Stimulated activated CD4-positive, alpha-beta T cell treated with anti-CD3 and anti-CD28 coated beads, Interleukin-4, amount 100 ng/mL, for 4 hours (primary cell): ENCODE data around the gene RAB3IP.
"Not testable (repeated sequence)": the region's sequence is repeated elsewhere in the genome, so short reads cannot be mapped to it uniquely, and the experiment has no call there.

Experiments
- DNase-seq, 2 experiments: peaks; one replicate each; pipeline ENCODE4 v3.0.0-alpha.2; 2020

RAB3IP gene

DNA sequence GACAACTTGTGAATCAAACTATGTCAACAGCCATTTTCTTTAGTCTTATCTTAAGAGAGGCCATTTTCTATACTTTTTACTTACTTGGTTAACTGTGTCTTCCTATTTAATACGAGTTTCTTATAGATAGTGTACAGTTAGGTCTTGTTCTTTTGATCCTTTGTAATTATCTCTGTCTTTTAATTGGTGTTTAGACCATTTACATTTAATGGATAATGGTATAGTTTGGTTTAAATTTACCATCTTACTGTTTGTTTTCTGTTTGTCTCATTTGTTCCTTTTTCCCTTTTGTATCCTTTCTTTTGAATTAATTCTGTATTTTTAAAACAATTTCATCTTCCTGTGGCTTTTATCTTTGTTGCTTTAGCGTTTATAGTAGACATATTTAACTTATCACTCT lies 19.4 kb downstream of the RAB3IP start:
- DNase-seq, result no peak

DNA sequence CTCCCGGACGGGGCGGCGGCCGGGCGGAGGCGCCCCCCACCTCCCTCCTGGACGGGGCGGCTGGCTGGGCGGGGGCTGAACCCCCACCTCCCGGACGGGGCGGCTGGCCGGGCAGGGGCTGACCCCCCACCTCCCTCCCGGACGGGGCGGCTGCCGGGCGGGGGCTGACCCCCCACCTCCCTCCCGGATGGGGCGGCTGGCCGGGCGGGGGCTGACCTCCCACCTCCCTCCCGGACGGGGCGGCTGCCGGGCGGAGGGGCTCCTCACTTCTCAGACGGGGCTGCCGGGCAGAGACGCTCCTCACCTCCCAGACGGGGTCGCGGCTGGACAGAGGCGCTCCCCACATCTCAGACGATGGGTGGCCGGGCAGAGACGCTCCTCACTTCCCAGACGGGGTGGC lies 20.9 kb downstream of the RAB3IP start:
- not testable (repeated sequence) for DNase-seq

DNA sequence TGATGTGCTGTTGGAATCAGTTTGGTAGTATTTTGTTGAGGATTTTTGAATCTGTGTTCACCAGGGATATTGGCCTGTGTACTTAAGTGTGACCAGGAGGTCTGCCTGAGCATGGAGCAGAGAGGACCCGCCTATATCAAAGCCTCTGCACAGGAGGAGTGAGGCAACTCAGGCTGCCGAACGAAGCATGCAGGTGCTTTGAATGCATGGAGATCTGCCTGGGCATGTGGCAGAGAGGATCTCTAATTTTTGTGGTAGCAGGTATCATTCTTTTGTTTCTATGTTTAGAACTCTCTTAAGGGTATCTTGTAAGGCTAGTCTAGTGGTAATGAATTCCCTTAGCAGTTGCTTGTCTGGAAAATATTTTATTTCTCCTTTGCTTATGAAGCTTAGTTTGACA lies 26.9 kb downstream of the RAB3IP start:
- DNase-seq, result no peak

DNA sequence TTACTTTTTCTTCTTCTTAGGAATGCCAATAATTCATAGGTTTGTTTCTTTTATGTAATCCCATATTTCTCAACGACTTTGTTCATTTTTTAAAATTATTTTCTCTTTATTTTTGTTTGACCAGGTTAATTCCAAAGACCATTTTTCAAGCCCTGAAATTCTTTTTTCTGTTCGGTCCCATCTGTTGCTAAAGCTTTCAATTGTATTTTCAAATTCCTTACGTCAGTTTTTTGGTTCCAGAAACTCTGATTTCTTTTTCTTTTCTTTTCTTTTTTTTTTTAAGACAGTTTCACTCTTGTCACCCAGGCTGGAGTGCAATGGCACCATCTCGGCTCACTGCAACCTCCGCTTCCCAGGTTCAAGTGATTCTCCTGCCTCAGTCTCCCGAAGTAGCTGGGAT lies 27.6 kb downstream of the RAB3IP start:
- no peak for DNase-seq

DNA sequence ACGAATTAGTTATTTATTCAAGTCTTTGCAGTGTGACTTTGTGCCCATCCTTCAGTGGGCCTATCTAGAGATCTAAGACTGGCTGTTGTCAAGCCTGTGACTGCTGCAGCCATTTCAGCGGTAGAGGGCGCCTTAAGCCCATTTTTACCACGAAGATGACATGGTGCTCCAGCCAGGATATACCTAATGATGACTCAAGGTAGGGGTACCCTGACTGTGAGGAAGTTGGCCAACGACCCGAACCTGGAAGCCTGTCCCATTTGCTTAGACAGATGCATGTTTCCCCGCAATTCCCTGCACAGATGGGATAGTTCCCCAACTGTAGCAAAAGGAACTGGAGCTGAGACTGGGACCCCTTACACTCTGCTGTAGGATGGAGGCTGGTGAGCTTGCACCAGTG lies 41.3 kb downstream of the RAB3IP start:
- no peak for DNase-seq

DNA sequence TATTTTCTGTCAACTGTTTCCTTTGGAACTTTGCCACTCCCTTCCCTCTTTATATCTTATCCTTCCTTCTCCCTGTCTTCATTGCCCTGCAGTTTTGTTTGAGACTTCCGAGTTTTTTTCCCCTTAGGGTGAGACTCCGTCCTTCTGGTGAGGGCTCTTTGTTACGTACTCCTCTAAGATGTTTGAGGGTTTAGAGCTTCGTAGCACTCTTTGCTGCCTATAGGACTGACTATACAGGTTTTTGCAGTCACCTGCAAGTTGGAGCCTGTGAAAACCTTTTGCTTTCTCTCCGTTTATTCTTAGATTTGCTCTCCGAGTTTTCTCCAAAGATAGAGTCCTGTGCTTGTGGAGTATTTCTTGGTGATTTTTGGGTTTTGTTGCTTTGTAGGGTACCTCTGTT lies 44.7 kb downstream of the RAB3IP start:
- no peak for DNase-seq

DNA sequence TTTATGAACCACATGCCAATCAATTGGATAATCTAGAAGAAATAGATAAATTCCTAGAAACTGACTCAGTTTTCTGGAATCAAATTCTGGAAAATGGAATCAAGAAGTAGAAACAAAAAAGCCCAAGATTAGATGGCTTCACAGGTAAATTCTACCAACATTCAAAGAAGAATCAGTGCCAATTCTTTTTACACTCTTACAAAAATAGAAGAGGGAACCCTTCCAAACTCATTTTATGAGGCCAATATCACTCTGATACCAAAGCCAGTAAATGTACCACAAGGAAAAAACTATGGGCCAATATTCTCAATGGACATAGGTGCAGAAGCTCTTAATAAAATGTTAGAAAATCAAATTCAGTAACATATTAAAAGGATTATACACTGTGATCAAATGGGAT lies 50.7 kb downstream of the RAB3IP start:
- no peak for DNase-seq

DNA sequence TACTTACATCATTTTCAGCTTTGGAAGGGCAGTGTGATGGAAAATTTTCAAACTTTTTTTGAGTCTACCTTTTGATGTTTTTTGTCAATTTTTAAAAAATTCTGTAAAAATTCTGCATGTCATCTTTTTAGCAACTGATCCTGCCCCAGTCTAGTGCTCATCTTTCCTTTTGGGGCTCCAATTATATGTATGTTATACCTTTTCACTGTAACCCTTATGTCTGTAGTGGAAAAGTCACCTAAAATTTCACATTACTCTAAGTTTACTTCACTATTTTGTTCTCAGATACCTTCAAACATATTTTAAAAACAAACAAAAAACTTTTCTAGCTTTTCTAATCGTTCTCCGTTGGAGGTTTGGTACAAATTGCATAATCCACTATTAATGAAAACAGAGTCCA lies 53.9 kb downstream of the RAB3IP start:
- DNase-seq, result no peak

DNA sequence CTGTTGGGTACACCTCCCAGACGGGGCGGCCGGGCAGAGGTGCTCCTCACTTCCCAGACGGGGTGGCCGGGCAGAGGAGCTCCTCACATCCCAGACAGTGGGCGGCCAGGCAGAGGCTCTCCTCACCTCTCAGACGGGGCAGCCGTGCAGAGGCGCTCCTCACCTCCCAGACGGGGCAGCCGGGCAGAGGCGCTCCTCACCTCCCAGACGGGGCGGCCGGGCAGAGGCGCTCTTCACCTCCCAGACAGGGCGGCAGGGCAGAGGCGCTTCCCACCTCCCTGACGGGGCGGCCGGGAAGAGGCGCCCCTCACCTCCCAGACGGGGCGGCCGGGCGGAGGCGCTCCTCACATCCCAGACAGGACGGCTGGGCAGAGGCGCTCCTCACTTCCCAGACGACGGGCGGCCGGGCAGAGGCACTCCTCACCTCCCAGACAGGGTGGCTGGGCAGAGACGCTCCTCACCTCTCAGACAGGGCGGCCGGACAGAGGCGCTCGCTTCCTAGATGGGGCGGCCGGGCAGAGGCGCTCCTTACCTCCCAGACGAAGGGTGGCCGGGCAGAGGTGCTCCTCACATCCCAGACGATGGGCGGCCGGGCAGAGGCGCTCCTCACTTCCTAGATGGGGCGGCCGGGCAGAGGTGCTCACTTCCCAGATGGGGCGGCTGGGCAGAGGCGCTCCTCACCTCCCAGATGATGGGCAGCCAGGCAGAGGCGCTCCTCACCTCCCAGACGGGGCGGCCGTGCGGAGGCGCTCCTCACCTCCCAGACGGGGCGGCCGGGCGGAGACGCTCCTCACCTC lies 68.6 kb downstream of the RAB3IP start:
- not testable (repeated sequence) for DNase-seq

DNA sequence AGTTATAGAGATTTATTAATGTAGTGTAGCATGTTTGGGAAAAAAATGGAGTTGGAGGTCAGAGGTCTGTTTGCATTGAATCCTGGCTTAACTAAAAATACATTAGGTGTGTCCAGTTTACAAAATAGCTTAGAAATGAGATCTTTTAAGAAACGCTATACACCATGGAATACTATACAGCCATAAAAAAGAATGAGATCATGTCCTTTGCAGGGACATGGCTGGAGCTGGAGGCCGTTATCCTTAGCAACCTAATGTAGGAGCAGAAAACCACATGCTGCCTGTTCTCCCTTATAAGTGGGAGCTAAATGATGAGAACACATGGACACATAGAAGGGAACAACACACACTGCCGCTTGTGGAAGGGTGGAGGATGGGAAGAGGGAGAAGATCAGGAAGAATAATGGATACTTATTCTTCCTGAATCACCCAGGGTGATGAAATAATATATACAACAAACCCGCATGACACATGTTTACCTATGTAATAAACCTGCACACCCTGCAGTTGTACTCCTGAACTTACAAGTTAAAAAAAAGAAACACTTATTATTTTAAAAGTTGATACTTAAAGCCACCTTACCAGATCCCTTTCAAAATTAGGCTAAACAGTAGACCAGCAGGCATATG lies 72.3 kb downstream of the RAB3IP start:
- no peak for DNase-seq

DNA sequence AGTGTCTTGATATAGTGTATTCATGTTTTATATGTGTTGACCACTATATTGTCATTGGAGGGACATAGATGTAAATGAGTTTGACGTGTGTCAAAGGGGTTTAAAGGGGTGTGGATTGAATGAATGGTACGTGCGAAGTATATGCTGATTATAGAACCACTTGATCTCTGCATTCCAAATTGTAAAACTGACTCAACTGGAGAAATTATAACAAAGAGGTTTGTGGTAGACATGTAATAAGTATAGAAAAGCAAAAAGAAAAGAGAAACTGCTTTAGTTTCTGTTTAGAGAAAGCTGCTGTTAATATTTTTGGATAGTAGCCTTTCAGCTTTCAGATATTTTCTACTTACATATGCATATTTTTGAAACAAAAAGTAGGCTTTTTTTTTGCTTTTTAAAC lies 77.4 kb downstream of the RAB3IP start:
- DNase-seq, result no peak

DNA sequence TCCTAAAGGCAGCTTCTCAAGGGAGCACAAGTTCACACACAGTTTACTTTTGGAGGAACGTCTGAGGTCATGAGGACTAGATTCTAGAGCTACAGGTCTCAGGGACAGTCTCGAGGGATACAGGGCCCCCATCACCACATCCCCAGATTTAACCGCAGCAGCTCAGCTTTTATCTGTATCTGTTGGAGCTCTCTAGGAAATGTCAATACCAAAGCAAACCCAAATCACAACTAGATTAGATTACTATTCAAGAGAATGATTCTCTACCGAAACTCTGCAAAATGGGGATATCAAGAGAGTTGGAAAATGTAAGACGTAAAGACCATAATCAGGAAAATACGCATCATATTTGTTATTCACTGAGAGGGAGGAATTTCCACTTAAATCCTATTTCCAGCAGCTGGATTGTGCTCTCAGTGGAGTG lies 82.4 kb downstream of the RAB3IP start:
- no peak for DNase-seq

DNA sequence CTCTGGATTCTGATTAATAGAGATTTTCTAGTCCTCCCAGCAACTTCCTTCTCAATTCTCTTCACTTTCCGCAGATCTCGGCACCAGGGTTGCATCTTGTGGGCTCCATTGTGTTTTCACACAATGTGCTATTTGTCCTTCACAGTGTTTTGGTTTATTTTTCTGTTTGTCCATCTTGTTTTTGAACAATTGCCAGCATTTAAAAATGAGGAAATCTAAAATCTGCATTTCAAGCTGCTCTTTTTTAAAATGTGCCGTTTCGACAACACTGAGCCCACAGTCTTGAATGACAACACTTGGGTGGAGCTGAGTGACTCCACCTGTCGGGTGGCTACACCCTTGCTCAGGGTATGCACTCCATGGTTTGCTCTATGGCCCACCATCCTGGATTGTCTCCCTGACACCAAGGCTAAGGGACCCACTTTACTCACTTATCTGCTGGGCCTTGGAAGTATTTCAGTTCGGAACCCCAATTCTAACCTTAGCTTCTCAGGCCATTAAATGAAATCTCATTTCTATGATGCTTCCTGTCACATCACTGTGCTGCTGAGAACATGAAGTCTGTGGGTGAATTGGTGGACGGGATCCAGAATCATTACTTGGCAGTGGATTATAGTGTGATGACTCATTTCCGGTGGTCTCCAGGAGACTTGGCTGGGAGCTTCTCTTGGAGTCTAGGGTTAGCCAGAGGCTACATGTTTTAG lies 82.9 kb downstream of the RAB3IP start:
- DNase-seq, result no peak

DNA sequence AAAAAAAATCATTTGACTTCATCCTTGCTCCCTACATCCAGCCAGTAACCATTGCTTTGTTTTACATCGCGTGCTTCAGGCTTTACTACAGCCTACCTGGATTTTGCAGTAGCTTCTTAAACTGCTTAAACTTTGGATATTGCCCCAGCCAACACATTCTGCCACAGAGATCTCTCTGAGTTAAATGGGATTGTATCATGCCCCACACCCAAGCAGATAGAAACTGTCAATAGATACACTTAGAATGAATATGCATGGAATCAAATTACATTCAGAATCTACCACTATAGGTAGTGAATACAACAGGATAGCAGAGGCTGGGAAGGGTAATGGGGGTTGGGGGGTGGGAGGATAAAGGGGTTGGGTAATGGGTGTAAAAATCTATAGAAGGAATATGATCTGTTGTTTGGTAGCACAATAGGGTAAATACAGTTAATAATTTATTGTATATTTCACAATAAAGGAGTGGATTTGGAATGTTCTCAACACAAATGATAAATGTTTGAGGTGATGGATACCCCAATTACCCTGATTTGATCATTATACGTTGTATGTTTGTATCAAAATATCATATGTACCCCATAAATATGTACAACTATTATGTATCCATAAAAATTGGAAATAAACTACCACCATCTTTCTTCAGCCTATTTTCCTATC lies 83.7 kb downstream of the RAB3IP start:
- DNase-seq, result no peak

DNA sequence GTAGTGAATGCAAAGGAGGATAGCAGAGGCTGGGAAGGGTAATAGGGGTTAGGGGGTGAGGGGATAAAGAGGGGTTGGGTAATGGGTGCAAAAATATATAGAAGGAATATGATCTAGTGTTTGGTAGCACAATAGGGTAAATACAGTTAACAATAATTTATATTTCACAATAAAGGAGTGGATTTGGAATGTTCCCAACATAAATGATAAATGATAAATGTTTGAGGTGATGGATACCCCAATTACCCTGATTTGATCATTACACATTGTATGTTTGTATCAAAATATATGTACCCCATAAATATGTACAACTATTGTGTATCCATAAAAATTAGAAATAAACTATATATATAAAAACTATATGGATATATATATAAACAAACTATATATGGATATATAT lies 85.4 kb downstream of the RAB3IP start:
- DNase-seq, result no peak

DNA sequence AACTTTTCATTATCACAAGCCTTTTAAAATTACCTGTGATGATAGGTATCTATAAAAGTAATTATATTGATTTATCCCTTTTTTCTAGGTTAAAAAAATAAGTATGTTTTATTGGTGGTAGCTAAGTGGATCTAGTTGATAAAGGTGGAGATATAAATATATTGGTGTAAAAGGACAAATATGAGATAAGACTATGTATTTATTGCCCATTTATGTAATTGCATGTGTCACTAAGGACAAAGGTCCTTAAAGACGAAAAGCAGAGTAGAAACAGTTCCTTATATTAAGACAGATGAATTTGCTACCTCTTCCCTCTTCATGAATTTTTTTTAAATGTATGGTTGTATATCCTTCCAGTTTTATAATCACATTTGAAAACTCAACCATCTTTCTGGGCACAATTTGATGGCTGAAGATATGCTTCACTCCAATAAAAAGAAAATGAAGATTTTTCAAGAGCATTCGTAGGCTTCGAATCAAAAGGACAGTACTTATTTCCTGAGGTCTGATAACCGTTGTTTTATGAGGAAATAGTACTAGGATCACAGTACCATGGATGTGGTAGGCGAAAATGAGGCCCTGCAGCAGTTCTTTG lies 86.4 kb downstream of the RAB3IP start, which contains the start of gene MYRFL:
Gene MYRFL (plus strand): TSS at position 262 of the 595 bp plus-strand sequence. CDS start 291 bp downstream, at position 553.
- DNase-seq, result no peak

DNA sequence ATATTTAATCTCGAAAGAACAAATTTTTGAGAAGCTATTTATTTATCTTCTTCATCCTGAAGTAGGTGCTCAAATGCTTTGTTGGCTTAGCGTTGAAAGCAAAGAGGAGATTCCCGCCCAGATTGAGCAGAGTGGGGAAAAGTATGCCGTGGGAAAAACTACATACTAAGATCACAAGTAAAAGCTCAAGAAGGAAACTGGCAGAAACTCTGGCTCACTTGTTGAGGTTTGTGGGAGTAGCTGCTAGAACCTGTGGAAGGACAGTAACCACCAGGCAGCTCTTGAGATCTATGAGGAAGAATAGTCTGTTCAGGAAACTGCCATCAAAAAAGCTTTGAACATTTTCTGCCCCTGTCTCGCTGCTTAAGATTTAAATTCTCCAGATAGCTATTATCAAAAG lies 90.2 kb downstream of the RAB3IP start:
- no peak for DNase-seq

DNA sequence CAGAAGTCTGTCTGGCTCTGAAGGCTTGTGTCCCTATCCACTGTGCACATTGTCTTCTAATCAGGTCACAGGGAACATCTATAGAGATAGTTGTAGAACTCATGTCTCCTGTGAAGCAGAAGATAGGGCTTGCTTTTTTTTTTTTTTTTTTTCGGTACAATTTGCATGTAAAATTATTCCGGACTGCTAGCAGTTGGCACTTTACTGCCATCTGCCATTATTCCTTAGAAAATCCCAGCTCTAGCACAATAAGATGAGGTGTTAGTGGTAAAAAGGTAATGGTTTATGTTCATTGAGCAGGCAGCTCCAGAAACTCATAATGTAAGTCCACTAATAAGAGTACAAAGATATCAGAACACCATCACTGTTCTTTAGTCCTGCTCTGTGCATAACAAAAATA lies 95.0 kb downstream of the RAB3IP start:
- no peak for DNase-seq

DNA sequence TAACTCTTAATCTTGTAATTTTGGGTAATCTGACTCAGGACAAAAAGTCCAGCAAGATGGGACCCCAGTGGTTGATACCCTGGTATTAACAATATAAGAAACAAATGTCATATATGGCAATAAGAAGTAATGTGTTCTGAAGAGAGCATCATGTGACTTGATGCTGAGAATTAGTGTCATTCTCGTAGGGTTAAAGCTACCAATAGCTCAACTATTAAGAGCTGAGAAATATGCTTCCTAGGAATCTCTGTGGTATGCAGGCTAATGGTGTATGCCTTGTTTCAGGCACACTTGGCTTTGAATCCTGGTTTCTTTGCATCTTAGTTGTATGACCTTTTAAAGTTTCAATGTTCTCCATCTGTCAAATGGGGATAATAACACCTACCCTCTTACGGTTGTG lies 95.5 kb downstream of the RAB3IP start:
- no peak for DNase-seq

DNA sequence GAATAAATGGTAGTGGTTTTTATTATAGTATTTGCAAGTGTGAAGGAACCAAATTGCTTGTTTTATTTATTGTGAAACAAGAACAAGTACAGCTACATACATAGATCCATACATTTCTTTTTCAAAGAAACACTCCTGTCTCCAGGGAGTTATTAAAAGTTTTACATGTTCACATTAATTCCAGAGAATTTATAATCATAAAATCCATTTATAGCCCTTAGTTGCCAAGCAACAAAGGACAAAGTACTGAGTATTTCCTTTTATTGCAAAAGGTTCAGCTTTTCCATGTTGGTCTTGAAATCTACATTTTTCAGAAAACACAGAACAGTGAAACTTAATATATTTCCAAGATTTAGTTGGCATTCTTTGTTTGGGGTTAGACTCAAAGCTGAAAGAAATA lies 95.9 kb downstream of the RAB3IP start:
- DNase-seq, result no peak

DNA sequence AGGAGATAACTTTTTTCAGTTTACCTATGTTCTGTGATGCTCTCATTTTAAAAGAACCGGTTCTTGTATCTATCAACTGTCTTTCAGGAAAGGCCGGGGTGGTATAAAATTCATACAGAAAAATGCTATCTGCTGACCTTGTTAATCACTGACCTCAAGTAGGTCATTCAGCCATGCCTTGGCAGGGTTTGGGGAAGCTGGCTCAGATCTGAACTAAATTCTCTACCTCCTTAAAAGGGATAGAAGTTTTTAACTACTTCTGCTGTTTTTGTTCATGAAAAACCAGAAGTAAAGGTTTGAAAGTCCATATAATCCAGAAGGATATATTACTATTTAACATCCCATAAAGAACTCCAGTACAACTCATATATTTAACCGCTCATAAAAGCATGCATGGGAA lies 96.4 kb downstream of the RAB3IP start:
- DNase-seq, result no peak

DNA sequence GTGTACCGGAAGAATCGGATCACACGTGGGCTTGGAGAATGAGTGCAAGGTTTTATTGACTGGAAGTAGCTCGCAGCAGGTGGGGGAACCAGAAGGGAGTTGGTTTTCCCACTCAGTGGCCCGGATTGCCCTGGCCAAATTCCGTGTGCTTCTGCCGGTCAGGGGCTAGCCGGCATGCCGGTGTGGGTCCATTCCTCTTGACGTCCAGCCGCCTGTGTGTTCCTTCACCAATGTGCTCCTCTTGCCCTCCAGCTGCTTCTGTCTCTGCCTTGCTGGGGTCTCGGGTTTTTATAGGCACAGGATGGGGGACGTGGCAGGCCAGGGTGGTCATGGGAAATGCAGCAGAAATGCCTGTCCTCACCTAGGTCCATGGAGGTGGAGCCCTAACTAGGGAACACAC lies 97.4 kb downstream of the RAB3IP start:
- no peak for DNase-seq

DNA sequence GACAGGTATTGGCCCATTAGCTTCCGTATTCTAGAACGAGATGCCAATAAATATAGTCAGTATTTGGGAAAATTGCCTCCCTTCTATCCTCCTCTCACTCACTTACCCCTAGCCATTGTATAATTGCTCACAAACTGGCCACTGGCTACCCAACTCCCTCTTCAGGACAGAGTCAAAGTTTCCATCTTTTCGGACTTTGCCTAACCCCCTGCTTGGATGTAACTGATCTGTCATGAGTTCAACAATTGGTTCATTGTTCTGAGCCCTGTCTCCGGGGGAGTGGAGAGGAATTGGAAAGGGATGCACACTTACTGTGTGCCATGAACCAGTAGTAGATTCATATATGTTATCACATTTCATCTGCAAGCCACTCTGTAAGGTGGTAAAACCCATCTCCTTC lies 98.5 kb downstream of the RAB3IP start:
- no peak for DNase-seq
